Neutrophil (primary cell): ENCODE results near the gene TMEM106B.

Experiments used
- H3K27ac ChIP-seq: fragments of 200-600 bp; sonication (generic); 2 replicates; pipeline ENCODE4 v1.5.1; 2016; ENCODE audit warnings: mild to moderate bottlenecking, moderate library complexity
- H3K27me3 ChIP-seq: fragments of 200-600 bp; sonication (generic); 2 replicates; pipeline ENCODE4 v1.6.0; 2016; ENCODE audit warnings: mild to moderate bottlenecking
- H3K36me3 ChIP-seq: fragments of 200-600 bp; sonication (generic); 2 replicates; pipeline ENCODE4 v1.5.1; 2017
- H3K4me1 ChIP-seq, 2 experiments: fragments of 200-600 bp in 1 of 2; sonication (generic) in 1 of 2; 1 replicate in 1 of 2; 2 replicates in 1 of 2; pipeline versions ENCODE4 v1.5.1 to v1.6.1; 2013 to 2016; ENCODE audit warnings: low read depth in 1 of 2, low read length in 1 of 2, mild to moderate bottlenecking in 1 of 2, moderate library complexity in 1 of 2; ENCODE audit not compliant: control insufficient read depth in 1 of 2, insufficient read depth in 1 of 2
- H3K4me3 ChIP-seq, 2 experiments: fragments of 200-600 bp in 1 of 2; sonication (generic) in 1 of 2; 1 replicate in 1 of 2; 2 replicates in 1 of 2; pipeline ENCODE4 v1.5.1; 2013 to 2016; ENCODE audit warnings: low read depth in 1 of 2, low read length in 1 of 2, mild to moderate bottlenecking in 1 of 2, moderate library complexity in 1 of 2
- H3K9me3 ChIP-seq: fragments of 200-600 bp; sonication (generic); 2 replicates; pipeline ENCODE4 v1.5.1; 2016
- CTCF ChIP-seq: fragments of 200-600 bp; sonication (generic); IDR thresholded peaks from 2 replicates; pipeline ENCODE4 v1.5.1; 2016; ENCODE audit warnings: antibody characterized with exemption

The TMEM106B gene

GRCh38 chr7:12244694-12245093, 33.6 kb downstream of the TMEM106B start:
- H3K4me3 ChIP-seq: no peak overlapping the region

GRCh38 chr7:12249706-12250105, 38.6 kb downstream of the TMEM106B start:
- Histone ChIP-seq H3K36me3 (no peaks in the 10 kb centered on the region), H3K4me3 (no peak overlapping the region), H3K4me1 (no peaks in the 10 kb centered on the region), H3K27me3 (no peaks in the 10 kb centered on the region), H3K9me3 (no peaks in the 10 kb centered on the region), H3K27ac (no peak overlapping the region)
- TF ChIP-seq CTCF: no peak

More at GRCh38 chr7:12244694-12245093, 33.6 kb downstream of the TMEM106B start:
- H3K36me3 ChIP-seq: no peaks in the 10 kb centered on the region
- peaks cover 0 to 4% of the 10 kb centered on the region in 2 experiments for H3K4me1 ChIP-seq
- no peak overlapping the region for H3K27ac ChIP-seq
- no peak for TF ChIP-seq CTCF
- no peaks in the 10 kb centered on the region for H3K27me3 ChIP-seq
- no peaks in the 10 kb centered on the region for H3K9me3 ChIP-seq

- Histone ChIP-seq H3K4me1 (no peaks in the 10 kb centered on the region), H3K27ac (no peak overlapping the region), H3K27me3 (no peaks in the 10 kb centered on the region), H3K36me3 (no peaks in the 10 kb centered on the region), H3K9me3 (no peaks in the 10 kb centered on the region), H3K4me3 (no peak overlapping the region)
- TF ChIP-seq CTCF: no peak
These were observed 39.1 kb downstream of the TMEM106B start for GRCh38 chr7:12250232-12250631.

- TF ChIP-seq CTCF: no peak
- Histone ChIP-seq H3K27me3 (no peaks in the 10 kb centered on the region), H3K27ac (no peak overlapping the region), H3K4me3 (no peak overlapping the region), H3K9me3 (no peaks in the 10 kb centered on the region), H3K4me1 (no peaks in the 10 kb centered on the region), H3K36me3 (no peaks in the 10 kb centered on the region)
These were observed 45.0 kb downstream of the TMEM106B start for GRCh38 chr7:12256090-12256489.

GRCh38 chr7:12257582-12257981, 46.5 kb downstream of the TMEM106B start:
- Histone ChIP-seq H3K36me3 (no peaks in the 10 kb centered on the region), H3K4me3 (no peak overlapping the region), H3K4me1 (no peaks in the 10 kb centered on the region), H3K9me3 (no peaks in the 10 kb centered on the region), H3K27ac (no peak overlapping the region), H3K27me3 (no peaks in the 10 kb centered on the region)
- TF ChIP-seq CTCF: no peak

GRCh38 chr7:12258074-12258473, 47.0 kb downstream of the TMEM106B start:
- TF ChIP-seq CTCF: no peak
- H3K27me3 ChIP-seq: no peaks in the 10 kb centered on the region
- H3K27ac ChIP-seq: no peak overlapping the region
- no peaks in the 10 kb centered on the region for H3K36me3 ChIP-seq
- H3K9me3 ChIP-seq: no peaks in the 10 kb centered on the region
- no peaks in the 10 kb centered on the region for H3K4me1 ChIP-seq
- H3K4me3 ChIP-seq: no peak overlapping the region
